GM23338 (cell line): ENCODE measurements around the gene KCNAB3. TPM values are rescaled to one million over a fixed set of nuclear protein-coding genes. Genes with fewer than 3 reads are reported as not detected.

Source experiments
- ATAC-seq: fragments of 200-7000 bp; cut with Tn5 transposase; 3 replicates; pipeline ENCODE4 v1.9.1; 2020
- DNase-seq: peaks from one replicate; pipeline ENCODE4 v3.0.0-alpha.2; 2015; ENCODE audit warnings: low spot score
- H2AFZ ChIP-seq: fragments of 200-600 bp; sonication (generic); 2 replicates; pipeline ENCODE4 v1.8.0; 2016; ENCODE audit warnings: antibody characterized with exemption, mild to moderate bottlenecking, moderate library complexity
- H3F3A ChIP-seq: fragments of 200-600 bp; sonication (generic); replicated peaks from 2 replicates; pipeline ENCODE4 v1.8.0; 2017; ENCODE audit warnings: antibody characterized with exemption, mixed run types, low read depth
- H3K27ac ChIP-seq: fragments of 200-600 bp; sonication (generic); 2 replicates; pipeline ENCODE4 v1.6.1; 2016; ENCODE audit warnings: low read depth
- H3K27me3 ChIP-seq: fragments of 200-600 bp; sonication (generic); 2 replicates; pipeline ENCODE4 v1.8.0; 2016; ENCODE audit warnings: mild to moderate bottlenecking, mixed run types, moderate library complexity; ENCODE audit not compliant: insufficient read depth
- H3K36me3 ChIP-seq: fragments of 200-600 bp; sonication (generic); 2 replicates; pipeline ENCODE4 v1.8.0; 2016; ENCODE audit warnings: mild to moderate bottlenecking; ENCODE audit not compliant: insufficient read depth
- H3K4me1 ChIP-seq: fragments of 200-600 bp; sonication (generic); 2 replicates; pipeline ENCODE4 v1.8.0; 2016; ENCODE audit warnings: mild to moderate bottlenecking, moderate library complexity; ENCODE audit not compliant: insufficient read depth
- H3K4me2 ChIP-seq: fragments of 200-600 bp; sonication (generic); 2 replicates; pipeline ENCODE4 v1.7.1; 2017; ENCODE audit warnings: mixed run types
- H3K4me3 ChIP-seq: fragments of 200-600 bp; sonication (generic); 2 replicates; pipeline ENCODE4 v1.6.1; 2016; ENCODE audit warnings: mixed run types
- H3K79me2 ChIP-seq: fragments of 200-600 bp; sonication (generic); replicated peaks from 2 replicates; pipeline ENCODE4 v1.8.0; 2017; ENCODE audit warnings: mild to moderate bottlenecking; ENCODE audit not compliant: insufficient read depth
- H3K9me2 ChIP-seq: fragments of 200-600 bp; sonication (generic); 2 replicates; pipeline ENCODE4 v1.8.0; 2017; ENCODE audit not compliant: insufficient read depth
- H4K20me1 ChIP-seq: fragments of 200-600 bp; sonication (generic); replicated peaks from 2 replicates; pipeline ENCODE4 v1.8.0; 2017; ENCODE audit warnings: mild to moderate bottlenecking; ENCODE audit not compliant: insufficient read depth
- H3K27ac Mint-ChIP-seq: 2 replicates; pipeline ENCODE4 v1.8.0; 2020; ENCODE audit warnings: inconsistent platforms, mild to moderate bottlenecking, moderate library complexity, mixed read lengths
- H3K27me3 Mint-ChIP-seq: 3 replicates; pipeline ENCODE4 v1.8.0; 2022; ENCODE audit warnings: low read depth, mild to moderate bottlenecking, moderate library complexity, mixed read lengths, inconsistent platforms; ENCODE audit not compliant: insufficient read depth, poor library complexity
- H3K36me3 Mint-ChIP-seq: 3 replicates; pipeline ENCODE4 v1.8.0; 2021; ENCODE audit warnings: low read depth, mild to moderate bottlenecking, inconsistent platforms, moderate library complexity, mixed read lengths
- H3K4me1 Mint-ChIP-seq: 3 replicates; pipeline ENCODE4 v1.8.0; 2020; ENCODE audit warnings: mild to moderate bottlenecking, inconsistent platforms, mixed read lengths
- H3K4me3 Mint-ChIP-seq: 3 replicates; pipeline ENCODE4 v1.8.0; 2021; ENCODE audit warnings: moderate library complexity, mild to moderate bottlenecking, inconsistent platforms, mixed read lengths
- H3K9me3 Mint-ChIP-seq: 3 replicates; pipeline ENCODE4 v1.8.0; 2020; ENCODE audit warnings: moderate library complexity, mild to moderate bottlenecking, inconsistent platforms, mixed read lengths
- CREB1 ChIP-seq: fragments of 250-450 bp; sonication (Bioruptor Pico); IDR thresholded peaks from 2 replicates; pipeline ENCODE4 v1.5.0; 2020; ENCODE audit warnings: low read depth, mild to moderate bottlenecking, moderate library complexity
- EZH2 ChIP-seq: fragments of 200-600 bp; sonication (generic); IDR thresholded peaks from one replicate; pipeline ENCODE4 v1.8.0; 2017; ENCODE audit warnings: antibody characterized with exemption, mild to moderate bottlenecking, low read depth; ENCODE audit not compliant: unreplicated experiment
- EZH2phosphoT487 ChIP-seq: fragments of 200-600 bp; sonication (generic); IDR thresholded peaks from one replicate; pipeline ENCODE4 v1.8.1; 2018; ENCODE audit warnings: antibody characterized with exemption; ENCODE audit not compliant: unreplicated experiment
- JUNB ChIP-seq: IDR thresholded peaks from one replicate; pipeline ENCODE4 v1.6.1; 2016; ENCODE audit warnings: antibody characterized with exemption; ENCODE audit not compliant: unreplicated experiment
- NANOG ChIP-seq: IDR thresholded peaks from 2 replicates; pipeline ENCODE4 v1.6.1; 2016; ENCODE audit warnings: antibody characterized with exemption, borderline replicate concordance
- POLR2AphosphoS5 ChIP-seq: IDR thresholded peaks from 2 replicates; pipeline ENCODE4 v1.6.1; 2016; ENCODE audit warnings: antibody characterized with exemption, low read depth
- STAT1 ChIP-seq: IDR thresholded peaks from one replicate; pipeline ENCODE4 v1.6.1; 2016; ENCODE audit warnings: antibody characterized with exemption; ENCODE audit not compliant: unreplicated experiment
- ZNF114 ChIP-seq: fragments of 250-450 bp; sonication (Bioruptor Pico); IDR thresholded peaks from 2 replicates; pipeline ENCODE4 v1.5.0; 2020; ENCODE audit warnings: mild to moderate bottlenecking, moderate library complexity
- ZNF331 ChIP-seq: fragments of 250-450 bp; sonication (Bioruptor Pico); IDR thresholded peaks from 2 replicates; pipeline ENCODE4 v1.5.0; 2020; ENCODE audit warnings: low read depth, mild to moderate bottlenecking, moderate library complexity
- polyA plus RNA-seq: library from polyadenylated mRNA; unstranded; fragments of >200 nt; fragmentation: Nextera tagmentation; extraction: Ambion mirVana; gene quantifications from 2 replicates; pipeline ENCODE4 v1.2.1, GENCODE V29; 2016
- total RNA-seq: library from RNA; depleted of rRNA; stranded (reverse); fragments of >200 nt; shearing (Covaris generic); gene quantifications from 2 replicates; pipeline ENCODE4 v1.2.3, GENCODE V29; 2014
- TF ChIP-seq, protein P1 (sequence below): IDR thresholded peaks from one replicate; pipeline ENCODE4 v1.6.1; 2018; ENCODE audit warnings: antibody characterized with exemption; ENCODE audit not compliant: unreplicated experiment
- TF ChIP-seq, protein P2 (sequence below): fragments of 250-450 bp; sonication (Bioruptor Pico); IDR thresholded peaks from 2 replicates; pipeline ENCODE4 v1.5.0; 2020; ENCODE audit warnings: mild to moderate bottlenecking, moderate library complexity
- TF ChIP-seq, protein P3 (sequence below): IDR thresholded peaks from 2 replicates; pipeline ENCODE4 v1.6.1; 2016; ENCODE audit warnings: antibody characterized with exemption
- TF ChIP-seq, protein P4 (sequence below), 2 experiments: fragments of 200-600 bp in 1 of 2; sonication (generic) in 1 of 2; conservative IDR thresholded peaks; 2 replicates each; pipeline versions ENCODE4 v1.5.1 to v1.6.1; 2016 to 2017; ENCODE audit warnings: antibody characterized with exemption in 2 of 2, low read depth in 2 of 2, mild to moderate bottlenecking in 2 of 2, moderate library complexity in 1 of 2

The KCNAB3 gene
- total and polyA plus RNA-seq, 2 experiments from 2014 or later, result 0.45 to 1.0 TPM

DNA sequence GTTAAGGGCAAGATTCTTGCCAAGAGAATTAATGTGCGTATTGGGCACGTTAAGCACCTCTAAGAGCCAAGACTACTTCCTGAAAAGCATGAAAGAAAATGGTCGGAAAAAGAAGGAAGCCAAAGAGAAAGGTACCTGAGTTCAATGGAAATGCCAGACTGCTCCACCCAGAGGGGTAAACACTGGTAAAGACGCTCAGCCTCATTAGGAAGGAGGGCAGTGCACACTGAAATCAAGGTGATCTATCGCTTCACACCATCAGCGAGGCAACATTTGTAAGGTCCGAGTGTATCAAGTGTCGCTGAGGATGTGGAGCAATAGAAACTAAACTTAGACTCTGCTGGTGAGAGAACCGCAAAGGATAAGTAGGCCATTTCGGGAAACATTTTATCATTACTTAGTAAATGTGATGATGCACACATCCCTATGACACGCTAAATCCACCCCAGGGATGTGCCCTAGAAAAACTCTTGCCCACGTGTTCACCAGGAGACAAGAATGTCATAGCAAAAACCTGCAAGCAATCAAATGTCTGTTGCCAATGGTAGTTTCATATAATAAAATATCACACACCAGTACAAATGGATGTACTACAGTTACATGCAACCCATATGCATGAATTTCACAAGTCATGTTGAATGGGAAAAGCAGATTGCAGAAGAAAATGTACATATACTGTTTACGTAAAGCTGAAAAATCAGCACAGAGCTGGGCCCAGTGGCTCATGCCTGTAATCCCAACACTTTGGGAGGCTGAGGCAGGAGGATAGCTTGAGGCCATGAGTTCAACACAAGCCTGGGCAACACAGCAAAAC lies 26.0 kb upstream of the KCNAB3 start:
- no peaks in the 10 kb centered on the region for H3K9me3 Mint-ChIP-seq
- peaks cover 3% of the 10 kb centered on the region for H3K4me1 Mint-ChIP-seq
- H3K4me2 ChIP-seq, result no peak overlapping the region
- H3K4me3 Mint-ChIP-seq, result no peak overlapping the region
- TF ChIP-seq, protein P1, sequence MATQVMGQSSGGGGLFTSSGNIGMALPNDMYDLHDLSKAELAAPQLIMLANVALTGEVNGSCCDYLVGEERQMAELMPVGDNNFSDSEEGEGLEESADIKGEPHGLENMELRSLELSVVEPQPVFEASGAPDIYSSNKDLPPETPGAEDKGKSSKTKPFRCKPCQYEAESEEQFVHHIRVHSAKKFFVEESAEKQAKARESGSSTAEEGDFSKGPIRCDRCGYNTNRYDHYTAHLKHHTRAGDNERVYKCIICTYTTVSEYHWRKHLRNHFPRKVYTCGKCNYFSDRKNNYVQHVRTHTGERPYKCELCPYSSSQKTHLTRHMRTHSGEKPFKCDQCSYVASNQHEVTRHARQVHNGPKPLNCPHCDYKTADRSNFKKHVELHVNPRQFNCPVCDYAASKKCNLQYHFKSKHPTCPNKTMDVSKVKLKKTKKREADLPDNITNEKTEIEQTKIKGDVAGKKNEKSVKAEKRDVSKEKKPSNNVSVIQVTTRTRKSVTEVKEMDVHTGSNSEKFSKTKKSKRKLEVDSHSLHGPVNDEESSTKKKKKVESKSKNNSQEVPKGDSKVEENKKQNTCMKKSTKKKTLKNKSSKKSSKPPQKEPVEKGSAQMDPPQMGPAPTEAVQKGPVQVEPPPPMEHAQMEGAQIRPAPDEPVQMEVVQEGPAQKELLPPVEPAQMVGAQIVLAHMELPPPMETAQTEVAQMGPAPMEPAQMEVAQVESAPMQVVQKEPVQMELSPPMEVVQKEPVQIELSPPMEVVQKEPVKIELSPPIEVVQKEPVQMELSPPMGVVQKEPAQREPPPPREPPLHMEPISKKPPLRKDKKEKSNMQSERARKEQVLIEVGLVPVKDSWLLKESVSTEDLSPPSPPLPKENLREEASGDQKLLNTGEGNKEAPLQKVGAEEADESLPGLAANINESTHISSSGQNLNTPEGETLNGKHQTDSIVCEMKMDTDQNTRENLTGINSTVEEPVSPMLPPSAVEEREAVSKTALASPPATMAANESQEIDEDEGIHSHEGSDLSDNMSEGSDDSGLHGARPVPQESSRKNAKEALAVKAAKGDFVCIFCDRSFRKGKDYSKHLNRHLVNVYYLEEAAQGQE, result no peak
- TF ChIP-seq POLR2AphosphoS5 (no peak), STAT1 (no peak), EZH2phosphoT487 (no peak), NANOG (no peak), JUNB (no peak), CREB1 (no peak), EZH2 (no peak), ZNF331 (no peak), ZNF114 (CRISPR knock-in tag) (no peak)
- TF ChIP-seq, protein P2, sequence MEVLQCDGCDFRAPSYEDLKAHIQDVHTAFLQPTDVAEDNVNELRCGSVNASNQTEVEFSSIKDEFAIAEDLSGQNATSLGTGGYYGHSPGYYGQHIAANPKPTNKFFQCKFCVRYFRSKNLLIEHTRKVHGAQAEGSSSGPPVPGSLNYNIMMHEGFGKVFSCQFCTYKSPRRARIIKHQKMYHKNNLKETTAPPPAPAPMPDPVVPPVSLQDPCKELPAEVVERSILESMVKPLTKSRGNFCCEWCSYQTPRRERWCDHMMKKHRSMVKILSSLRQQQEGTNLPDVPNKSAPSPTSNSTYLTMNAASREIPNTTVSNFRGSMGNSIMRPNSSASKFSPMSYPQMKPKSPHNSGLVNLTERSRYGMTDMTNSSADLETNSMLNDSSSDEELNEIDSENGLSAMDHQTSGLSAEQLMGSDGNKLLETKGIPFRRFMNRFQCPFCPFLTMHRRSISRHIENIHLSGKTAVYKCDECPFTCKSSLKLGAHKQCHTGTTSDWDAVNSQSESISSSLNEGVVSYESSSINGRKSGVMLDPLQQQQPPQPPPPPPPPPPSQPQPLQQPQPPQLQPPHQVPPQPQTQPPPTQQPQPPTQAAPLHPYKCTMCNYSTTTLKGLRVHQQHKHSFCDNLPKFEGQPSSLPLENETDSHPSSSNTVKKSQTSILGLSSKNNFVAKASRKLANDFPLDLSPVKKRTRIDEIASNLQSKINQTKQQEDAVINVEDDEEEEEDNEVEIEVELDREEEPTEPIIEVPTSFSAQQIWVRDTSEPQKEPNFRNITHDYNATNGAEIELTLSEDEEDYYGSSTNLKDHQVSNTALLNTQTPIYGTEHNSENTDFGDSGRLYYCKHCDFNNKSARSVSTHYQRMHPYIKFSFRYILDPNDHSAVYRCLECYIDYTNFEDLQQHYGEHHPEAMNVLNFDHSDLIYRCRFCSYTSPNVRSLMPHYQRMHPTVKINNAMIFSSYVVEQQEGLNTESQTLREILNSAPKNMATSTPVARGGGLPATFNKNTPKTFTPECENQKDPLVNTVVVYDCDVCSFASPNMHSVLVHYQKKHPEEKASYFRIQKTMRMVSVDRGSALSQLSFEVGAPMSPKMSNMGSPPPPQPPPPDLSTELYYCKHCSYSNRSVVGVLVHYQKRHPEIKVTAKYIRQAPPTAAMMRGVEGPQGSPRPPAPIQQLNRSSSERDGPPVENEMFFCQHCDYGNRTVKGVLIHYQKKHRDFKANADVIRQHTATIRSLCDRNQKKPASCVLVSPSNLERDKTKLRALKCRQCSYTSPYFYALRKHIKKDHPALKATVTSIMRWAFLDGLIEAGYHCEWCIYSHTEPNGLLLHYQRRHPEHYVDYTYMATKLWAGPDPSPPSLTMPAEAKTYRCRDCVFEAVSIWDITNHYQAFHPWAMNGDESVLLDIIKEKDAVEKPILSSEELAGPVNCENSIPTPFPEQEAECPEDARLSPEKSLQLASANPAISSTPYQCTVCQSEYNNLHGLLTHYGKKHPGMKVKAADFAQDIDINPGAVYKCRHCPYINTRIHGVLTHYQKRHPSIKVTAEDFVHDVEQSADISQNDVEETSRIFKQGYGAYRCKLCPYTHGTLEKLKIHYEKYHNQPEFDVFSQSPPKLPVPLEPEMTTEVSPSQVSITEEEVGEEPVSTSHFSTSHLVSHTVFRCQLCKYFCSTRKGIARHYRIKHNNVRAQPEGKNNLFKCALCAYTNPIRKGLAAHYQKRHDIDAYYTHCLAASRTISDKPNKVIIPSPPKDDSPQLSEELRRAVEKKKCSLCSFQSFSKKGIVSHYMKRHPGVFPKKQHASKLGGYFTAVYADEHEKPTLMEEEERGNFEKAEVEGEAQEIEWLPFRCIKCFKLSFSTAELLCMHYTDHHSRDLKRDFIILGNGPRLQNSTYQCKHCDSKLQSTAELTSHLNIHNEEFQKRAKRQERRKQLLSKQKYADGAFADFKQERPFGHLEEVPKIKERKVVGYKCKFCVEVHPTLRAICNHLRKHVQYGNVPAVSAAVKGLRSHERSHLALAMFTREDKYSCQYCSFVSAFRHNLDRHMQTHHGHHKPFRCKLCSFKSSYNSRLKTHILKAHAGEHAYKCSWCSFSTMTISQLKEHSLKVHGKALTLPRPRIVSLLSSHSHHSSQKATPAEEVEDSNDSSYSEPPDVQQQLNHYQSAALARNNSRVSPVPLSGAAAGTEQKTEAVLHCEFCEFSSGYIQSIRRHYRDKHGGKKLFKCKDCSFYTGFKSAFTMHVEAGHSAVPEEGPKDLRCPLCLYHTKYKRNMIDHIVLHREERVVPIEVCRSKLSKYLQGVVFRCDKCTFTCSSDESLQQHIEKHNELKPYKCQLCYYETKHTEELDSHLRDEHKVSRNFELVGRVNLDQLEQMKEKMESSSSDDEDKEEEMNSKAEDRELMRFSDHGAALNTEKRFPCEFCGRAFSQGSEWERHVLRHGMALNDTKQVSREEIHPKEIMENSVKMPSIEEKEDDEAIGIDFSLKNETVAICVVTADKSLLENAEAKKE (CRISPR knock-in tag), result no peak
- TF ChIP-seq, protein P3, sequence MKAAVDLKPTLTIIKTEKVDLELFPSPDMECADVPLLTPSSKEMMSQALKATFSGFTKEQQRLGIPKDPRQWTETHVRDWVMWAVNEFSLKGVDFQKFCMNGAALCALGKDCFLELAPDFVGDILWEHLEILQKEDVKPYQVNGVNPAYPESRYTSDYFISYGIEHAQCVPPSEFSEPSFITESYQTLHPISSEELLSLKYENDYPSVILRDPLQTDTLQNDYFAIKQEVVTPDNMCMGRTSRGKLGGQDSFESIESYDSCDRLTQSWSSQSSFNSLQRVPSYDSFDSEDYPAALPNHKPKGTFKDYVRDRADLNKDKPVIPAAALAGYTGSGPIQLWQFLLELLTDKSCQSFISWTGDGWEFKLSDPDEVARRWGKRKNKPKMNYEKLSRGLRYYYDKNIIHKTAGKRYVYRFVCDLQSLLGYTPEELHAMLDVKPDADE, result no peak
- TF ChIP-seq, protein P4, sequence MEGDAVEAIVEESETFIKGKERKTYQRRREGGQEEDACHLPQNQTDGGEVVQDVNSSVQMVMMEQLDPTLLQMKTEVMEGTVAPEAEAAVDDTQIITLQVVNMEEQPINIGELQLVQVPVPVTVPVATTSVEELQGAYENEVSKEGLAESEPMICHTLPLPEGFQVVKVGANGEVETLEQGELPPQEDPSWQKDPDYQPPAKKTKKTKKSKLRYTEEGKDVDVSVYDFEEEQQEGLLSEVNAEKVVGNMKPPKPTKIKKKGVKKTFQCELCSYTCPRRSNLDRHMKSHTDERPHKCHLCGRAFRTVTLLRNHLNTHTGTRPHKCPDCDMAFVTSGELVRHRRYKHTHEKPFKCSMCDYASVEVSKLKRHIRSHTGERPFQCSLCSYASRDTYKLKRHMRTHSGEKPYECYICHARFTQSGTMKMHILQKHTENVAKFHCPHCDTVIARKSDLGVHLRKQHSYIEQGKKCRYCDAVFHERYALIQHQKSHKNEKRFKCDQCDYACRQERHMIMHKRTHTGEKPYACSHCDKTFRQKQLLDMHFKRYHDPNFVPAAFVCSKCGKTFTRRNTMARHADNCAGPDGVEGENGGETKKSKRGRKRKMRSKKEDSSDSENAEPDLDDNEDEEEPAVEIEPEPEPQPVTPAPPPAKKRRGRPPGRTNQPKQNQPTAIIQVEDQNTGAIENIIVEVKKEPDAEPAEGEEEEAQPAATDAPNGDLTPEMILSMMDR (conservative IDR thresholded peaks at IDR 0.05; ENCODE audit: low read depth in 2 of 2), result no peak
- DNase-seq, result no peak
- no peaks in the 10 kb centered on the region for H4K20me1 ChIP-seq
- ATAC-seq, result no peak
- H3F3A ChIP-seq, result no peaks in the 10 kb centered on the region
- H3K27me3 ChIP-seq, result no peaks in the 10 kb centered on the region
- H2AFZ ChIP-seq, result no peak overlapping the region
- no peaks in the 10 kb centered on the region for H3K79me2 ChIP-seq
- no peaks in the 10 kb centered on the region for H3K36me3 ChIP-seq
- H3K9me2 ChIP-seq, result 0 out of 2 replicates have a peak, but pooled peaks cover 5% of the 10 kb centered on the region
- H3K27ac ChIP-seq, result no peak overlapping the region
- H3K27me3 Mint-ChIP-seq, result peaks cover 4% of the 10 kb centered on the region
- H3K4me1 ChIP-seq, result no peaks in the 10 kb centered on the region
- no peak overlapping the region for H3K27ac Mint-ChIP-seq
- no peaks in the 10 kb centered on the region for H3K36me3 Mint-ChIP-seq
- no peak overlapping the region for H3K4me3 ChIP-seq
